Activated B cell treated with CpG ODN at 0.5 μM for 24 hours (primary cell): Measurements from ENCODE around the gene INF2. TPM values are rescaled to one million over a fixed set of nuclear protein-coding genes. Genes with fewer than 3 reads are reported as not detected.

ENCODE experiments used
- ATAC-seq: fragments of 200-7000 bp; cut with Tn5 transposase; one replicate; pipeline ENCODE4 v1.10.0; 2021; ENCODE audit warnings: low read depth, mild to moderate bottlenecking, moderate library complexity
- CTCF ChIA-PET: fragments of 350-600 bp; sonication (Branson Sonifier 250); formaldehyde crosslinking; loops from one replicate; lab custom pipeline; 2021; ENCODE audit warnings: antibody characterized with exemption; lab: Charles Lee
- POLR2A ChIA-PET: fragments of 350-600 bp; sonication (Branson Sonifier 250); formaldehyde crosslinking; loops from one replicate; lab custom pipeline; 2021; ENCODE audit warnings: antibody characterized with exemption; lab: Charles Lee
- DNase-seq: peaks from one replicate; pipeline ENCODE4 v3.0.0; 2022
- H3K27ac Mint-ChIP-seq: one replicate; pipeline ENCODE4 v1.8.0; 2020; ENCODE audit warnings: mixed read lengths
- H3K27me3 Mint-ChIP-seq: one replicate; pipeline ENCODE4 v1.8.0; 2021; ENCODE audit warnings: mixed read lengths
- H3K36me3 Mint-ChIP-seq: one replicate; pipeline ENCODE4 v1.8.0; 2021; ENCODE audit warnings: low read depth, mixed read lengths
- H3K4me1 Mint-ChIP-seq: one replicate; pipeline ENCODE4 v1.8.0; 2021; ENCODE audit warnings: mixed read lengths
- H3K4me3 Mint-ChIP-seq: one replicate; pipeline ENCODE4 v1.8.0; 2020; ENCODE audit warnings: mild to moderate bottlenecking, mixed read lengths
- H3K9me3 Mint-ChIP-seq: one replicate; pipeline ENCODE4 v1.8.0; 2020; ENCODE audit warnings: mixed read lengths
- CTCF ChIP-seq: fragments of 200-600 bp; IDR thresholded peaks from one replicate; pipeline ENCODE4 v1.8.0; 2022; ENCODE audit warnings: antibody characterized with exemption, mild to moderate bottlenecking
- intact Hi-C: fragments of 100-400 bp; cut with micrococcal nuclease; formaldehyde crosslinking; loops from one replicate; pipeline ENCODE4 v1.15.1; 2024
- total RNA-seq: library from RNA; stranded (reverse); gene quantifications from 2 replicates; pipeline ENCODE4 v1.2.3, GENCODE V29; 2022

INF2 gene
- total RNA-seq, 1 donor from 2014 or later: 47.2 TPM

DNA sequence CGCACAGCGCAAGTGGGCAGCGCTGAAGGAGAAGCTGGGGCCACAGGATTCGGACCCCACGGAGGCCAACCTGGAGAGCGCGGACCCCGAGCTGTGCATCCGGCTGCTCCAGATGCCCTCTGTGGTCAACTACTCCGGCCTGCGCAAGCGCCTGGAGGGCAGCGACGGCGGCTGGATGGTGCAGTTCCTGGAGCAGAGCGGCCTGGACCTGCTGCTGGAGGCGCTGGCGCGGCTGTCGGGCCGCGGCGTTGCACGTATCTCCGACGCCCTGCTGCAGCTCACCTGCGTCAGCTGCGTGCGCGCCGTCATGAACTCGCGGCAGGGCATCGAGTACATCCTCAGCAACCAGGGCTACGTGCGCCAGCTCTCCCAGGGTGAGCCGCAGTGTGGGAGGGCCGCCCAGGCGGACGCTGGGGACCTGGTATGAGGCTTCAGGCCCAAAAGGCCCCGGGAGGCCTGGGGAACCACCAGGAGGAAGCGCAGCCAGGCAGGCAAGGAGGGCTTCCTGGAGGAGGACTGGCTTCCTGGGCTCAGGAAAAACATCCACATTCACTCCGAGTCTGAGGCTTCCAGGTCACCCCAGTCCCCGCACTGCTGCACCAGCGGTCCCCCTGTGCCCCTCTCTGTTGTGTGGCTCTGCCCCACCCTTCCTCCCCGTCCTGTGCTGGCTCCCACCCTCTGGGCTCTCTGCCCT, 12.1 kb downstream of the INF2 start:
- ChIA-PET CTCF (no interaction called here), POLR2A (interaction anchor here (0.7 kb wide), 1 partner anchor 8 kb away, joined by 3 read pairs; no protein-coding TSS in a partner anchor)
- no peaks in the 10 kb centered on the region for H3K27me3 Mint-ChIP-seq
- intact Hi-C loops: no loop called here
- no peak overlapping the region for H3K27ac Mint-ChIP-seq
- ATAC-seq: no peak
- no peaks in the 10 kb centered on the region for H3K9me3 Mint-ChIP-seq
- TF ChIP-seq CTCF: no peak
- no peak for DNase-seq
- no peaks in the 10 kb centered on the region for H3K4me1 Mint-ChIP-seq
- H3K4me3 Mint-ChIP-seq: no peak overlapping the region
- peaks cover 14% of the 10 kb centered on the region for H3K36me3 Mint-ChIP-seq

DNA sequence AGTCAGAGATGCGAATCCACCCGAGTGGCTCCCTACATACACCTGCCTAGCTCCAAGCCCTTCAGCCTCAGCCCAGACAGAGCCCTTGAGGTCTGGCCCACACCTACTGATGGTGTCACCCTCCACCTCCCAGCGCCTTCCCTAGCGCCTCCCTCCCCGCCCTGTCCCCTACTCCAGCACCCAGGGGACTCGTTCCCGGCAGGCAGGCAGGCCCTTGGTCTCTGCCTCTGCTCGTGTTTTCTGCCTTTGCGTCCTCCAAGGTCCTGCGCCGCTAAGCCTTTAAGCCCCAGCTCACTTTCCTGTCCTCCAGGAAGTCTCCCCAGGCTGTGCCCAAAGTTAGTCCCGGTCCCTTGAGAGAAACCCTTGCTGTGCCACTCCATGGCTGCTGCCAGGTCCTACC, 12.7 kb downstream of the INF2 start:
- POLR2A ChIA-PET: interaction anchor here (0.7 kb wide), 1 partner anchor 9 kb away, joined by 3 read pairs; no protein-coding TSS in a partner anchor
- no peaks in the 10 kb centered on the region for H3K4me1 Mint-ChIP-seq
- no peaks in the 10 kb centered on the region for H3K27me3 Mint-ChIP-seq
- DNase-seq: no peak
- H3K36me3 Mint-ChIP-seq: peaks cover 14% of the 10 kb centered on the region
- no peaks in the 10 kb centered on the region for H3K9me3 Mint-ChIP-seq
- no peak overlapping the region for H3K27ac Mint-ChIP-seq
- no peak for TF ChIP-seq CTCF
- ATAC-seq: no peak
- intact Hi-C loops: no loop called here
- CTCF ChIA-PET: no interaction called here
- no peak overlapping the region for H3K4me3 Mint-ChIP-seq

GRCh38 chr14:104702673-104703072, 13.3 kb downstream of the INF2 start:
- H3K36me3 Mint-ChIP-seq: peaks cover 14% of the 10 kb centered on the region
- ChIA-PET CTCF (no interaction called here), POLR2A (interaction anchor here (1.0 kb wide), 1 partner anchor 45 kb away, joined by 8 read pairs; no protein-coding TSS in a partner anchor)
- intact Hi-C loops: no loop called here
- H3K27ac Mint-ChIP-seq: no peak overlapping the region
- DNase-seq: no peak
- H3K27me3 Mint-ChIP-seq: no peaks in the 10 kb centered on the region
- no peak overlapping the region for H3K4me3 Mint-ChIP-seq
- H3K4me1 Mint-ChIP-seq: no peaks in the 10 kb centered on the region
- no peak for TF ChIP-seq CTCF
- H3K9me3 Mint-ChIP-seq: no peaks in the 10 kb centered on the region
- no peak for ATAC-seq

DNA sequence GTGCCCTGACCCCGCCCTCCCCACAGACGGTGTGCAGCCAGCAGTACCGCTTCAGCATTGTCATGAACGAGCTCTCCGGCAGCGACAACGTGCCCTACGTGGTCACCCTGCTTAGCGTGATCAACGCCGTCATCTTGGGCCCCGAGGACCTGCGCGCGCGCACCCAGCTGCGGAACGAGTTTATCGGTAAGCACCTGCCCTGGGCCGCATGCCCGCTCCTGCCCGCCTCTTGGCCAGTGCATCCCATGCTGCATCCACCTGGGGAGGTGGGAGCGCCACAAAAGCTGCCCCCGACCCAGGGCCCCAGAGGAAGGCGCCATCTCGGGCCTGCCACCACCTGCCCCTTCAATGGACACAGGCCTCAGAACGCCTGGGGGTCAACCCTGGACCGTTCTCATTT, 13.9 kb downstream of the INF2 start:
- H3K27me3 Mint-ChIP-seq: no peaks in the 10 kb centered on the region
- intact Hi-C loops: no loop called here
- peaks cover 14% of the 10 kb centered on the region for H3K36me3 Mint-ChIP-seq
- ChIA-PET CTCF (no interaction called here), POLR2A (interaction anchor here (1.0 kb wide), 1 partner anchor 46 kb away, joined by 8 read pairs; no protein-coding TSS in a partner anchor)
- no peak for TF ChIP-seq CTCF
- DNase-seq (no peak), ATAC-seq (no peak)
- H3K4me3 Mint-ChIP-seq: no peak overlapping the region
- no peaks in the 10 kb centered on the region for H3K4me1 Mint-ChIP-seq
- no peaks in the 10 kb centered on the region for H3K9me3 Mint-ChIP-seq
- no peak overlapping the region for H3K27ac Mint-ChIP-seq

DNA sequence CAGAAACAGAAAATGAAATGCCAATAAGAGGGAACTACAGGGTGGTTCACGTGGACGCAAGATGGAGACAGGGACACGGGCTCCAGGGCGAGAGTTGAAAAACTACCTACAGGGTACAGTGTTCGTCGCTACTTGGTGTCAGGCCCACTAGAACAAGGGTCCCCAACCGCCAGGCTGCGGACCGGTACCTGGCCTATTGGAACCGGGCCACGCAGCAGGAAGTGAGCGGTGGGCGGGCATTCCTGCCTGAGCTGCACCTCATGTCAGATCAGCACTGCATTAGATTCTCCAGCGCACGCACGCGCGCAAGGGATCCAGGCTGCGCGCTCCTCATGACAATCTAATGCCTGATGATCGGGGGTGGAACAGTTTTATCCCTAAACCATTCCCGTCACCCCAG, 14.8 kb downstream of the INF2 start:
- Mint-ChIP-seq H3K36me3 (peaks cover 16% of the 10 kb centered on the region), H3K27me3 (no peaks in the 10 kb centered on the region), H3K9me3 (no peaks in the 10 kb centered on the region), H3K4me3 (no peak overlapping the region), H3K4me1 (peaks cover 3% of the 10 kb centered on the region), H3K27ac (no peak overlapping the region)
- ATAC-seq (no peak), DNase-seq (no peak)
- intact Hi-C loops: no loop called here
- POLR2A ChIA-PET: no interaction called here
- TF ChIP-seq CTCF: no peak
- CTCF ChIA-PET: no interaction called here
